Mesenteric fat pad (tissue), 1 donor: ENCODE data around the gene SREBF1. TPM values are rescaled to one million over a fixed set of nuclear protein-coding genes. Genes with fewer than 3 reads are reported as not detected.

Experiments used
- DNase-seq: peaks from one replicate; pipeline ENCODE4 v3.0.0-alpha.2; 2020; ENCODE audit warnings: low spot score
- total RNA-seq: library from RNA; stranded (reverse); fragmentation: NEBNext Ultra II Directional; extraction: Animal tissue kit (Norgen Biotek cat#: 25700); gene quantifications from one replicate; pipeline ENCODE4 v1.2.1, GENCODE V29; 2021
- donor health status: DM: yes; HTN: yes; CAD: no.

SREBF1 gene
- total RNA-seq, 1 donor from 2014 or later = 39.9 TPM

GRCh38 chr17:17783116-17783824 lies 53.5 kb downstream of the SREBF1 start:
- DNase-seq = no peak

- no peak for DNase-seq
These were observed 54.2 kb downstream of the SREBF1 start for GRCh38 chr17:17782523-17783115.

DNA sequence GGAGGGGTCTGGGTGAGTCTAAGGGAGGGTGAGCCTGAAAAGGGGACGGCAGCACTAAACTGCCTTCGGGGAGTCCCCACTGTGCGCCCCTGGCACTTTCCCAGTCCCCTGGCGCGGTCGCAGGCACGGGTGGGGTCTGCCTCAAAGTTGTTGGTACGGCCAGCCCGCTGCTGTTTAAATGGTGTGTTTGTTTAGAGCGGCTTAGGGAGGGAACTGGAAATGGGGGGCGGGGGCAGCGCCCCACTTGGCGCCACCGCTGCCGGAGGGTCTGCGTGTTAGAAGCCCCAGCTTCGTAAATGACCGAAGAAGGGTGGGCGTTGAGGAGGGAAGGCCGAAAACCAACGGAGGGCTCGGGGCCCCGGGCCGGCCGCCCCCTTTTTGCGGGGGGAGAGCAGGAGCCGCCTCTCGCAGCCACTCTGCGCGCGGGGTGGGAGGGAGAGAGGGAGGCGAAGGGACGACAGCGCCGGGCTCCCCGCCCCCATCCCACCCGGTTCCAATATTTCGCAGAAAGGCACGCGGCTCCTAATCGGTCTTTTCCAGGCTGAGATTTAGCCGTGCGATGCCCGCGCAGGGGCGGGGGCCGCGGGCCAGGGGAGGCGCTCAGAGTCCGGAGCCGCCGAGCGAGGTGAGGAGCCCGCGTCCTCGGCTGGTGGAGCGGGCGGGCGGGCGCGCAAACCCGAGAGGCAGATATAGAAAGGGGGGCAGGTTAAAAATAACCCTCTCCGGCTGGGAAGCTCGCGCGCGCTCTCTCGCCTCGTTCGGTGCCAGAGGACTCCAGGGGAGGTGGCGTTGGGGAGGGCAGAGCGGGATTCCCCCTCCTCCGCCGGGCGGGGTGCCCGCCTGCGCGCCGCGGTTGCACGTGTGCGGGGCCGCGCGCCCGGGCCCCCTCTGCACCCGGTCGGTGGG lies 54.9 kb downstream of the SREBF1 start:
- DNase-seq = no peak

DNA sequence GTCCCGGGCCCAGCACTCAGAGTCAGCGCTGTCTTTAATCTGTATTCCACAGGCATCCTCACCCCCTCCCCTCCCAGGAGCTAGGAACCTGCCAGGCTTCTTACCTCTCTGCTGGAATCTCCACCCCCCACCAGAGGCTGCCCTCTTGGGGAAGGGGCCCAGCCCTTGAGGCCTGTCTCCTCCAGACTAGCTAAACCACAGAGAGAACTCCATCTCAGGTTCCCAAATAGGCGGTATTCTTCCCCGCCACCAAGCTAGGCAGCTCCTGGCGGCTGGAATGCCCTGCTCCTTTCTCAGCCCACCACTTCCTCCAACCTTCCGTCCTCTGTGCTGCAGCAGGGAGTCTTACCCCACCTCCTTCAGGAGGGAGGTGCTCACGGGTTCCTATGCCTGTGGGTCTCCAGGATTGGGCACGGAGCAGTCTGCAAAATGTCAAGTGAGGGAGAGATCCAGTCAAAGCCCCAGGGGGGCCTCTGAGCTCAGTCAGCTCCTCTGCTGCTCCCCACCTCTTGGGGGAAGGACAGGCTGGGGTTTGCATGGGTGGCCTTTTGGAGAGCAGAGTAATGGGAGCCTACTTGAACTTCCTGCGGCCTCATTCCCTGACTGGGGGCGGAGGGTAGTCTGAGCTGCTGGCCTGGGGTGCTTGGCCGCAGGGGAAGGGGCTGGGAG lies 55.7 kb downstream of the SREBF1 start:
- DNase-seq = no peak

- DNase-seq = no peak
These were observed 57.7 kb downstream of the SREBF1 start for GRCh38 chr17:17779015-17779611.

DNA sequence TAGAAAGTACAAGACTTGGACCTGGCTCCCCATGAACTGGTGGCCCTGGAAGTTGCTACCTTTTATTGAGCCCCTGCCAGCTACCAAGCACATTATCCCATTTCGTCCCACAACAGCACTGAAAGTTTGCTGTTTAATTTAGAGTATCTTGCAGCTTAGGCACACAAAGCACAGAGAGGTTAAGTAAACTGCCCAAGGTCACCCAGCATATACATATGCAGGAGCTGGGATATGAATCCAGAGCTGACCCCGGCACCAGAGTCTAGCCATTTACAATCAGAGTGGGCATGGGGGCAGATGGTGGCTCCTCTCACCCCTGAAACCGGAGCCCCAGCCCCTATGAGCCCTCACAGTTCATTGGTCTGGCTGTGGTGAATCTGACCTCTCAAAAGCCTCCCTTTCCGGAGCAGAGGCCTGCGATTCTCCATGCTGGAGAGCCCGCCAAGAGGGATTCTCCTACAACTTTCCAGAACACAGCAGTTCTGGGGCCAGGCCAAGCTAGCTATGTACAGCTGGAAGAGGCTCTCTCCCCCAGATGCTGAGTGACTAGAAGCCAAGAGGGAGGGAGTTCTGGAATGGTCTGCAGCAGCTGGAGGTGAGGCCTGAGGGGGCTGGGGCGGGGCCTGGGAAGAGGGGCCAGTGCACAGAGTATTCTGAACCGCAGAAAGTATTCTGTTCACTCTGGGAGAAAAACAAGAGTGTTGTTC lies 58.3 kb downstream of the SREBF1 start:
- no peak for DNase-seq

DNA sequence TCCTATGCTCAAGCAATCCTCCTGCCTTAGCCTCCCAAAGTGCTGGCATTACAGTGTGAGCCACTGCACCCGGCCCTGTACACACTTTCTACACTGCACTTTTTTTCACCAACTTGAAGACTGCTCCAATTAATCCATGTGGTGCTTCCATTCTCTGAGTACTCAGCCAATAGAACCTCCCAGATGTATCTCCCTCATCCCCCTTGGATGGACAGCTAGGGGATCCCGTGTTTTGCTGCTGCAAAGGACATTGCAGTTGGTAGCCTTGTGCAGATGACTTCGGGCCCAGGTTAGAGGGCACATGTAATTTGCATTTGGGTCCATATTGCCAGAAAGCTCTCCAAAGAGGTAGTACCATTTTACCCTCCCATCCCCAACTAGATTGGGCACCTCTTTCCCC lies 59.9 kb downstream of the SREBF1 start:
- no peak for DNase-seq

GRCh38 chr17:17774009-17774881 lies 62.5 kb downstream of the SREBF1 start:
- DNase-seq = no peak

DNA sequence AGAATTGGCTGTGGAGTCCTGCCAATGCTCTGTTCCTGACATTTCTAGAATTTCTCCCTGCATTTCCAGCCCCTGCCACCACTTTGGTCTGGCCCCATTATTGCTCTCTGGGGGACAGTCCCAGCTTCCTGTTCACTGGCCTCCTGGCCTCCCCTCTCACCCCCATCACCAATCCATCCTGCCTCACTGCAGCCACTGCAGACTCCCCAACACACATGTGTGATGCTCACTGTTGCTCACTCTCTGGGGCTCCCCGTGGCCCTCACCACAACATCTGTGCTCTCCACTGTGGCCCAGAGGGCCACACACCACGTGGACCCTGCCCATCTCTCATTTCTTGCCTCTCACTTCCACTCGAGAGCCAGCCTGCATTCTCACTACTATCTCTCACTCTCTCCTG lies 64.6 kb downstream of the SREBF1 start:
- DNase-seq = no peak

GRCh38 chr17:17771498-17772201 lies 65.1 kb downstream of the SREBF1 start:
- DNase-seq = no peak

DNA sequence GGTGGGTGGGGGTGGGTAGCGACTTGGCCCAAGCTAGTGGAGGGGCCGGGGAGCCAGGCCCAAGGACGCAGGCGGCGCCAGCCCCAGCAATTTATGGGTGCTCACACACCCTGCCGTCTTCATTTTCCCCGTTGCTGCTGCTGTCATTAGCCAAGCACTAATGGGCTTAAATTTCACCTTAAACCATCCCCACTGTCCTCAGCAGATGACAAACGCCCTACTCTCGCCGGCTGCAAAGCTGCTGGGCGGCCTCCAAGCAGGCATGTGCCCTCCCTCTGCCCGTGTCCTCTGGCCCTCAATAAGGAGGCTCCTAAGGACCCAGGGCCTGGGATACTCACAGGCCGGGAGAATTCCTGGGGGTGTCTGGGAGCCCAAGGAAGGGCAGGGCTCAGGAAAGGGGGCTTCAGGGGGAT lies 66.1 kb downstream of the SREBF1 start:
- no peak for DNase-seq

DNA sequence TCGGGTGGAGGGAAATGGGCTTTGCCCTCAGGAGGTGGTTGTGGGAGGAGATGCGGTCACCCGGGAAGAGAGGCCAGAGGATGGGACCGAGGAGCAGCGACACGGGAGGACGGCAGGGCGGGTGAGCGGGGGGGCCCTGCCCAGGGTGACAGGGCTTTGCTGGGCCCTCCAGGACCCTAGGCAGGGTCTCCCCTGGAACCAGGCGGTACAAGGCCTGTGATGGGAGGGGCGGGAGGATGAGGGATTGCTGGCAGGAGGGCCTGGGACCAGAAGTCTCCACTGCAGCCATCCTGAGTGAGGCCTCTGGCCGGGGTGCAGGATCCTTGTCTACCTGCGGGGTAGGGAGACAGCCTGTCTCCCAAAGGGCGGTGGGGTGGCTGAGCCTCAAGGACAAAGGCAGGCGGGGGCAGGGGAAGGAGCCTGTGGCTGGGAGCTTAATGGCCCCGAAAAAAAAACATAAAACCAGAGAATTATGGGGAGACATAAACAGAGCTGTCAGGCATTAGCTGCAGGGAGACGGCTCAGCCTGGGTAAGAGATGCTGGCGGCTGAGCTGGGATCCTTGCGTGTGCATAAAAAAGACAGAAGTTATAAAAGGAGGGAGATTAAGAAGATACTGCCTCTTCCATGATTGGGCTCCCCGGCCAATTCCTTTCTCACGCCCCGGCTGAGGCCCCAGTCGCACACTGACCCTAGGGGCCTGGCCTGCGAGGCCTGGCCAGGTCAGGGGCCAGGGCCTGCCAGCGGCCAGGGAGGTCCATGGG lies 66.7 kb downstream of the SREBF1 start:
- no peak for DNase-seq

DNA sequence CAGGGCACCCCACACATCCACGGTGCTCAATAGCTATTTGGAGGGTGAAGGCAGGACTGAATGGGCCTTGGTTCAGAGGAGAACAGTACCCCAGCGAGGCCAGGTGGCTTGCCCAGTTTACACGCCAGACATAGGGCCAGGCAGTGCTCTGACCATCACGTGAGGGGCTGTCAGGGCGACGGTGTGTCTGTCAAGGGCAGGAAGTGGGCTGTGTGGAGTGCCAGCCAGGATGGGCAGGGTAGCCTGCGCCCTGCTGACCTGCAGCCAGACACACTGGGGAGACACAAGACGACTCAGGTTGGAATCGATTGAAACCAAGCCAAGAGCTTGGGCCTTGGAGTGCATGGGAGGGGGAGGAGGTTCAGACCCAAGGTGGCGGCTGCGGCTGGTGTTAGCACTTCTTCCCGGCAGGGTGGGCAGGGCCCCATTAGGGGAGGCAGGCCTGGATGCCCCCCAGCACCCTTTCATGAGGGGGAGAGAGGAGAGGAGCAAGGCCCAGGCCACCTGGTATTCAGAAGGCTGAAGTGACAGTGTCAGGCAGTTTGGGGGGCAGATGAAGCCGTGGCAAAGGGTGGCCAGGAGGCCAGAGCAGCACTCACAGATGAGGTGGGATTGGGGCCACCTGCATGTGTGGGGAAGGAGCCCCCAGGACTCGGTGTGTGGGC lies 68.2 kb downstream of the SREBF1 start:
- DNase-seq = no peak

- DNase-seq = no peak
These were observed 68.8 kb downstream of the SREBF1 start for GRCh38 chr17:17767887-17768418.

DNA sequence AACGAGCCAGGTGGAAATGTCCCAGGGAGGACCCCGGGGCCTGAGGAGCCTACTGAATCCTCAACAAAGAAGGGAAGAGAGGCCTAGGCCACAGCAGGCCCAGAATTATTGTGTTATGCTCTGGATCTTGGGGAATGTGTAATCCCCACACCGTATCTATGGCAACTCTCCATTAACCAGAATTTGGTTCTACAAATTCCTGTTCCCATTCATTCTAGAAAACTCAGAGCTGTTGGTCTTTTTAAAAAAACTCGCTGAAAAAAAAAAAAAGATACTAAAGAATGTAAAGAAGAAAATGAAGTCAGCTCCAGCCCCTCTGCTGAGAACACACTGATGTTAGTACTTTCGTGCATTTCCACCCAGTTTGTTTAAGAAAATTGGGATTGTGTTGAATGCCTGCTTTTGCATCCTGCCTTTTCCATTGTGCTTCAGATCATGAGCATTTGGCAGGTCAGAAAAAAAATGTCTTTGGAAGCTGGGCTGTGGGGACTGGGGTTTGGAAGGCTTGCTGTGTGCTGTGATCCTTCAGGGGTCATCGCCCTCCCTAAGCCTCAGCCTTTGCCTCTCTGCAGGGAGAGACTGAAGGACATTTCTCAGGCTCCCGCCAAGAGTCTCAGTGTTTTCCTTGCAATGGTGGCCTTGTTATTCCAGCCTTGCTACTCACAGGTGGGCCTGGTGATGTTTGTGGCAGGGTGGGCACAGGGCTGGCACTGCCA lies 69.5 kb downstream of the SREBF1 start:
- DNase-seq = no peak

DNA sequence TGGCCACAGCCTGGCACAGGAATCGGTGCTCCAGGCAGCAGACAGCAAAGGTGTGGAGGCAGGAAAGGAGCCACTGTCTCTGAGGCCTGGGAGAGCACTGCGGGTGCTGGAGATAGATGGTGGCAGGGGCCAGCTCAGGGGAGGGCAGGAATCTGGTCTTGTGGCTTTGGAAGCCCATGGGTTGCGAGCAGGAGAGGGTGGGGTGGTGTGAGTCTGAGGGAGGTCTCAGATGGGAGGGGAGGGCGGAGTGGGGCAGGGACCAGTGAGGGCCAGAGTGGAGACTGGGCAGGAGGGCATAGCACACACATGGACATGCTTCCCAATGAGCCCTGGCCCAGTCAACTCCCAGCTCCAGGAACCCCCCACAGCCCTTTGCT lies 70.1 kb downstream of the SREBF1 start:
- DNase-seq = no peak
